ENCODE measurements around the gene FBN2. TPM values are rescaled to one million over a fixed set of nuclear protein-coding genes. Genes with fewer than 3 reads are reported as not detected.

Gene FBN2
- total RNA-seq, 1 experiment from 2014 or later = 1.6 TPM

GRCh38 chr5:128579639-128580038 is 41.6 kb upstream of the FBN2 start:
- no peak for DNase-seq (ENCODE audit: low spot score)
- no peaks in the 10 kb centered on the region for H3K4me1 ChIP-seq (ENCODE audit: insufficient read depth, low read length, poor library complexity, severe bottlenecking)

GRCh38 chr5:128579093-128579492 is 41.0 kb upstream of the FBN2 start:
- no peak for DNase-seq (ENCODE audit: low spot score)
- Histone ChIP-seq H3K9me3 (ENCODE audit: low read depth, low read length, poor library complexity, severe bottlenecking) (no peaks in the 10 kb centered on the region), H3K27ac (ENCODE audit: low read depth, low read length, poor library complexity, severe bottlenecking) (no peak overlapping the region), H3K4me1 (ENCODE audit: insufficient read depth, low read length, poor library complexity, severe bottlenecking) (no peaks in the 10 kb centered on the region), H3K27me3 (replicated peaks; ENCODE audit: insufficient read depth, low read depth, low read length, poor library complexity) (no peaks in the 10 kb centered on the region), H3K4me3 (ENCODE audit: low read depth, low read length, poor library complexity, severe bottlenecking) (no peak overlapping the region), H3K36me3 (ENCODE audit: insufficient read depth, low read length, poor library complexity, severe bottlenecking) (no peaks in the 10 kb centered on the region)
- no TSS peak for BruUV-seq (replicated peaks)
- TF ChIP-seq CTCF (conservative IDR thresholded peaks at IDR 0.05; ENCODE audit: low read depth, low read length) (no peak), EZH2 (IDR thresholded peaks at IDR 0.05; ENCODE audit: borderline replicate concordance, low read depth, low read length, poor library complexity, severe bottlenecking) (no peak)
- ChIA-PET CTCF (no interaction called here), POLR2A (ENCODE audit: low non-redundant PET) (no interaction called here)
- intact Hi-C loops (cut with micrococcal nuclease; ENCODE audit: unreplicated experiment) = no loop called here

More at GRCh38 chr5:128579639-128580038, 41.6 kb upstream of the FBN2 start:
- Histone ChIP-seq H3K27ac (ENCODE audit: low read depth, low read length, poor library complexity, severe bottlenecking) (no peak overlapping the region), H3K9me3 (ENCODE audit: low read depth, low read length, poor library complexity, severe bottlenecking) (no peaks in the 10 kb centered on the region), H3K36me3 (ENCODE audit: insufficient read depth, low read length, poor library complexity, severe bottlenecking) (no peaks in the 10 kb centered on the region), H3K27me3 (replicated peaks; ENCODE audit: insufficient read depth, low read depth, low read length, poor library complexity) (no peaks in the 10 kb centered on the region), H3K4me3 (ENCODE audit: low read depth, low read length, poor library complexity, severe bottlenecking) (no peak overlapping the region)
- TF ChIP-seq EZH2 (IDR thresholded peaks at IDR 0.05; ENCODE audit: borderline replicate concordance, low read depth, low read length, poor library complexity, severe bottlenecking) = no peak
- TF ChIP-seq CTCF (conservative IDR thresholded peaks at IDR 0.05; ENCODE audit: low read depth, low read length) = no peak
- intact Hi-C loops (cut with micrococcal nuclease; ENCODE audit: unreplicated experiment) = no loop called here
- POLR2A ChIA-PET (ENCODE audit: low non-redundant PET) = no interaction called here
- no TSS peak for BruUV-seq (replicated peaks)
- CTCF ChIA-PET = no interaction called here

- intact Hi-C loops (cut with micrococcal nuclease; ENCODE audit: unreplicated experiment) = no loop called here
- H3K4me3 ChIP-seq (ENCODE audit: low read depth, low read length, poor library complexity, severe bottlenecking) = no peak overlapping the region
- H3K27ac ChIP-seq (ENCODE audit: low read depth, low read length, poor library complexity, severe bottlenecking) = no peak overlapping the region
- CTCF ChIA-PET = no interaction called here
- no peaks in the 10 kb centered on the region for H3K36me3 ChIP-seq (ENCODE audit: insufficient read depth, low read length, poor library complexity, severe bottlenecking)
- no peak for DNase-seq (ENCODE audit: low spot score)
- no peaks in the 10 kb centered on the region for H3K9me3 ChIP-seq (ENCODE audit: low read depth, low read length, poor library complexity, severe bottlenecking)
- H3K27me3 ChIP-seq (replicated peaks; ENCODE audit: insufficient read depth, low read depth, low read length, poor library complexity) = no peaks in the 10 kb centered on the region
- no TSS peak for BruUV-seq (replicated peaks)
- no peaks in the 10 kb centered on the region for H3K4me1 ChIP-seq (ENCODE audit: insufficient read depth, low read length, poor library complexity, severe bottlenecking)
- POLR2A ChIA-PET (ENCODE audit: low non-redundant PET) = no interaction called here
- no peak for TF ChIP-seq CTCF (conservative IDR thresholded peaks at IDR 0.05; ENCODE audit: low read depth, low read length)
- TF ChIP-seq EZH2 (IDR thresholded peaks at IDR 0.05; ENCODE audit: borderline replicate concordance, low read depth, low read length, poor library complexity, severe bottlenecking) = no peak
These were observed 36.0 kb upstream of the FBN2 start for GRCh38 chr5:128574041-128574440.

Measured in A673 (cell line).